PC-3 (cell line): ENCODE results near the gene OLFM4.

Experiments
- CTCF ChIP-seq: fragments of 300-600 bp; sonication (generic); conservative IDR thresholded peaks from 2 replicates; pipeline ENCODE4 v1.5.1; 2017; ENCODE audit warnings: antibody characterized with exemption, low read depth, mild to moderate bottlenecking, low read length
- EZH2 ChIP-seq: fragments of 300-600 bp; sonication (generic); IDR thresholded peaks from one replicate; pipeline ENCODE4 v1.6.1; 2017; ENCODE audit warnings: antibody characterized with exemption, mild to moderate bottlenecking, low read length; ENCODE audit not compliant: unreplicated experiment

GRCh38 chr13:52984881-52985363 lies 43.7 kb upstream of the OLFM4 start:
- TF ChIP-seq CTCF (no peak), EZH2 (no peak)
